Measurements from ENCODE around the gene CA9. TPM values are rescaled to one million over a fixed set of nuclear protein-coding genes. Genes with fewer than 3 reads are reported as not detected.

The CA9 gene
- total and polyA plus RNA-seq, 2 donors (not counting 3 experiments of a cell fraction or from before 2014, with no cell fraction given): 0.18 TPM; not detected in 1

- POLR2A ChIA-PET: interaction anchor here (1.6 kb wide), 1 partner anchor 30 kb away, joined by 4 read pairs; no protein-coding TSS in a partner anchor
- Histone ChIP-seq H3K36me3 (ENCODE audit: control insufficient read depth in 2 of 2, extremely low read depth in 1 of 2, insufficient read depth in 2 of 2, low read length in 2 of 2) (peaks cover 0 to 8% of the 10 kb centered on the region in 2 experiments), H3K4me1 (ENCODE audit: control insufficient read depth, extremely low read depth, insufficient read depth, low read length) (peaks cover 11% of the 10 kb centered on the region), H2AFZ (ENCODE audit: low read depth, low read length) (peak within 1 kb of the TSS; percentile 84), H4K20me1 (replicated peaks; ENCODE audit: control insufficient read depth, extremely low read depth, insufficient read depth, low read length) (no peaks in the 10 kb centered on the region), H3K4me2 (ENCODE audit: insufficient read depth, low read length) (peak within 1 kb of the TSS; percentile 93), H3K4me3 (replicated peaks in 1 of 3; ENCODE audit: insufficient read depth in 1 of 3, low read depth in 1 of 3, low read length in 3 of 3) (peak within 1 kb of the TSS; percentile 84 to 87 (median 86)), H3K27me3 (ENCODE audit: control insufficient read depth in 2 of 2, insufficient read depth in 2 of 2, low read length in 2 of 2) (no peaks in the 10 kb centered on the region), H3K27ac (ENCODE audit: insufficient read depth, low read depth, low read length) (peak within 1 kb of the TSS; percentile 94), H3K79me2 (ENCODE audit: control insufficient read depth, insufficient read depth, low read length) (peaks cover 4% of the 10 kb centered on the region), H3K9me1 (replicated peaks; ENCODE audit: control insufficient read depth, extremely low read depth, insufficient read depth, low read length) (no peaks in the 10 kb centered on the region), H3K9ac (replicated peaks; ENCODE audit: extremely low read depth, insufficient read depth, low read length) (peak within 1 kb of the TSS; percentile 86), H3K9me3 (replicated peaks; ENCODE audit: control insufficient read depth, insufficient read depth, low read length) (no peaks in the 10 kb centered on the region)
- CTCF ChIA-PET: interaction anchor here (0.6 to 10.0 kb wide), 12 partner anchors 9 to 177 kb away, joined by 3 to 227 read pairs (median 4); partner anchors contain the start of genes MSMP and TPM2
- dilution Hi-C loops (cut with MboI; ENCODE audit: extremely low pct_ligation_motif_present, low sequenced_read_pairs): no loop called here
- DNase-seq (ENCODE audit: low read depth, low spot score): peak; percentile 89
- no peak for FAIRE-seq
- peak; percentile 87 for TF ChIP-seq POLR2AphosphoS5 (IDR thresholded peaks at IDR 0.05; ENCODE audit: insufficient read depth, low read depth, low read length)
- TF ChIP-seq CTCF (IDR thresholded peaks at IDR 0.05; ENCODE audit: extremely low read depth in 1 of 2, insufficient read depth in 1 of 2, low read depth in 1 of 2, low read length in 2 of 2): peak; percentile 65 to 88
- no peak for TF ChIP-seq EZH2 (IDR thresholded peaks at IDR 0.05; ENCODE audit: borderline replicate concordance, low read depth, low read length, severe bottlenecking)
- peak; percentile 96 for TF ChIP-seq POLR2A (IDR thresholded peaks at IDR 0.05; ENCODE audit: low read depth, low read length)
- intact Hi-C loops (cut with micrococcal nuclease): loop anchor here (1.0 to 5.0 kb wide), 5 partner anchors 31 to 249 kb away; partner anchors contain the start of genes CREB3, HRCT1, RUSC2 and SPAAR
- TSS peak; percentile 47 for BruUV-seq (replicated peaks)
These were observed 15.4 kb upstream of the CA9 start, which contains the start of gene CCDC107 for GRCh38 chr9:35658137-35658967. Gene CCDC107, plus strand, starts transcription at chr9:35658292. Its CDS starts 88 bp downstream, at chr9:35658380.
